ENCODE measurements around the gene ZNF860.
A peak's percentile ranks its signal among the peaks of the same experiment; 100 is the strongest.

ZNF860 gene

DNA sequence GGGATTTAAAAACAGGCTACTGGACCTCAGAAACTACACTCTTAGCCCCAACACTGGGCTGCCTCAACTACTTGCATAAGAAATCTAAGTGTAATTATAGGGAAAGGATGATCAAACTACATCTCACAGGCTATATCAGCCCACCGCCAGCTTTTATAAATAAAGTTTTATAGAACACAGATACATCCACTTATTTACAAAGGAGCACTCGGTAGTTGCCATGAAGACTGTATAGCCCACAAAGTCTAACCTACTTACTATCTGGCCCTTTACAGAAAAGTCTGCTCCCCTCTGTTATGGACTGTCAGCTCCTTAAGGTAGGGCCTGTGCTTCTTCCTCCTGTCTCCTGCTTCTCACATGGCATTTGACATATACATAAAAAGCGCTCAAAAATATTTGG is 9.9 kb upstream of the ZNF860 start:
- peaks cover 100% of the 10 kb centered on the region for H3K4me1 ChIP-seq (ENCODE audit: insufficient read depth, low read length, severe bottlenecking)
- no peaks in the 10 kb centered on the region for H3K27me3 ChIP-seq (ENCODE audit: insufficient read depth, low read length)
- H3F3A ChIP-seq (ENCODE audit: insufficient read depth, low read length) = peaks cover 10% of the 10 kb centered on the region
- H3K4me2 ChIP-seq (ENCODE audit: low read length) = peak overlapping the region; percentile 68
- H3K9ac ChIP-seq (ENCODE audit: low read length) = peak overlapping the region; percentile 69
- peak overlapping the region; percentile 48 for H3K4me3 ChIP-seq (ENCODE audit: low read depth, low read length, poor library complexity, severe bottlenecking)
- peaks cover 70% of the 10 kb centered on the region for H3K79me2 ChIP-seq (ENCODE audit: insufficient read depth, low read length)
- TF ChIP-seq, protein P1, sequence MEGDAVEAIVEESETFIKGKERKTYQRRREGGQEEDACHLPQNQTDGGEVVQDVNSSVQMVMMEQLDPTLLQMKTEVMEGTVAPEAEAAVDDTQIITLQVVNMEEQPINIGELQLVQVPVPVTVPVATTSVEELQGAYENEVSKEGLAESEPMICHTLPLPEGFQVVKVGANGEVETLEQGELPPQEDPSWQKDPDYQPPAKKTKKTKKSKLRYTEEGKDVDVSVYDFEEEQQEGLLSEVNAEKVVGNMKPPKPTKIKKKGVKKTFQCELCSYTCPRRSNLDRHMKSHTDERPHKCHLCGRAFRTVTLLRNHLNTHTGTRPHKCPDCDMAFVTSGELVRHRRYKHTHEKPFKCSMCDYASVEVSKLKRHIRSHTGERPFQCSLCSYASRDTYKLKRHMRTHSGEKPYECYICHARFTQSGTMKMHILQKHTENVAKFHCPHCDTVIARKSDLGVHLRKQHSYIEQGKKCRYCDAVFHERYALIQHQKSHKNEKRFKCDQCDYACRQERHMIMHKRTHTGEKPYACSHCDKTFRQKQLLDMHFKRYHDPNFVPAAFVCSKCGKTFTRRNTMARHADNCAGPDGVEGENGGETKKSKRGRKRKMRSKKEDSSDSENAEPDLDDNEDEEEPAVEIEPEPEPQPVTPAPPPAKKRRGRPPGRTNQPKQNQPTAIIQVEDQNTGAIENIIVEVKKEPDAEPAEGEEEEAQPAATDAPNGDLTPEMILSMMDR (IDR thresholded peaks at IDR 0.05; ENCODE audit: low read length) = no peak
- no peak for TF ChIP-seq EZH2 (IDR thresholded peaks at IDR 0.05; ENCODE audit: borderline replicate concordance, low read length)
- H3K9me2 ChIP-seq (ENCODE audit: low read depth, low read length) = no peaks in the 10 kb centered on the region
- H4K20me1 ChIP-seq (ENCODE audit: insufficient read depth, low read length) = no peaks in the 10 kb centered on the region
- H2AFZ ChIP-seq (ENCODE audit: low read length) = no peak overlapping the region
- peaks cover 10% of the 10 kb centered on the region; the same call in 1 of the 2 replicates for H3K36me3 ChIP-seq (ENCODE audit: insufficient read depth, low read length)
- no peaks in the 10 kb centered on the region for H3K9me3 ChIP-seq (ENCODE audit: low read length)
- peak overlapping the region; percentile 99 for H3K27ac ChIP-seq (ENCODE audit: low read depth, low read length, poor library complexity, severe bottlenecking)

DNA sequence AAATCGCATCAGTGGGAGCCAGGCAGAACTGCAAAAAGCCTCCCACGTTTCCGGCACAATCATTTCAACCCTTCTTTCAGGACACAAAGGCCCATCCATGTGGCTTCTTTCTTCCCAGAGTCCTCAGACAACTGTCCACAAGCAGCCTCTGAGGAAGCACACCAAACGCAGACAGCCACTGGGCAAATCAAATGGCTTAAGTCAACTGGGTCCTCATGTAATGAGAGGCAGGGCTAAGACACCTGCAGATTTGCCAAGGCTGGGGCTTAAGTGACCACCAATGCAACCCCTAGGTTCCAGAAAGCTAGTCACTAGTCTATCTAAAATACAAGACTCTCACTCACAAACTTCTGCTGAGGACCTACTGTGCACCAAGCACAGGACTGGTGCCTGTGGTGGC is 8.5 kb upstream of the ZNF860 start:
- Histone ChIP-seq H3K27me3 (ENCODE audit: insufficient read depth, low read length) (no peaks in the 10 kb centered on the region), H3K4me3 (ENCODE audit: low read depth, low read length, poor library complexity, severe bottlenecking) (peak overlapping the region; percentile 48), H3K4me2 (ENCODE audit: low read length) (peak overlapping the region; percentile 68), H3F3A (ENCODE audit: insufficient read depth, low read length) (peaks cover 11% of the 10 kb centered on the region), H3K9me2 (ENCODE audit: low read depth, low read length) (no peaks in the 10 kb centered on the region), H3K79me2 (ENCODE audit: insufficient read depth, low read length) (peaks cover 68% of the 10 kb centered on the region), H3K9me3 (ENCODE audit: low read length) (no peaks in the 10 kb centered on the region), H3K4me1 (ENCODE audit: insufficient read depth, low read length, severe bottlenecking) (peaks cover 100% of the 10 kb centered on the region), H3K27ac (ENCODE audit: low read depth, low read length, poor library complexity, severe bottlenecking) (peak overlapping the region; percentile 99), H2AFZ (ENCODE audit: low read length) (no peak overlapping the region), H3K36me3 (ENCODE audit: insufficient read depth, low read length) (peaks cover 4% of the 10 kb centered on the region; the same call in 1 of the 2 replicates), H3K9ac (ENCODE audit: low read length) (peak overlapping the region; percentile 69), H4K20me1 (ENCODE audit: insufficient read depth, low read length) (no peaks in the 10 kb centered on the region)
- TF ChIP-seq, protein P1 (IDR thresholded peaks at IDR 0.05; ENCODE audit: low read length) = no peak
- no peak for TF ChIP-seq EZH2 (IDR thresholded peaks at IDR 0.05; ENCODE audit: borderline replicate concordance, low read length)

DNA sequence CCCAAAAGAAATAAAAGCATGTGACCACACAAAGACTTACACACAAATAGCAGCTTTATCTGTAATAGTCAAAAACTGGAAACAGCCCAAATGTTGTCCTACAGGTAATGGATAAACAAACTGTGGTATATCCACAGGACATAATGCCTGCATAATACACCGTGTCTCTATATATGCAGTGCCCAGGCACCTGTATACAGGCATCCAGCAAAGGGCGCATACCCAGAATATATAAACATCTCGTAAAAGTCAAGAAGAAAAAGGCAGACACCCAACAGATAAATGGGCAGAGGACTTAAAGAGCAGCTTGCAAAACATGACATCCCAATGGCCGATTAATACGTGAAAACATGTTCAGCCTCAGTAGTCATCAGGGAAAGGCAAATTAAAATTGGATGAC is 7.7 kb upstream of the ZNF860 start:
- Histone ChIP-seq H2AFZ (ENCODE audit: low read length) (no peak overlapping the region), H3K27me3 (ENCODE audit: insufficient read depth, low read length) (no peaks in the 10 kb centered on the region), H3K27ac (ENCODE audit: low read depth, low read length, poor library complexity, severe bottlenecking) (peak overlapping the region; percentile 99), H3K4me1 (ENCODE audit: insufficient read depth, low read length, severe bottlenecking) (peaks cover 100% of the 10 kb centered on the region), H3K4me2 (ENCODE audit: low read length) (peak overlapping the region; percentile 68), H3K36me3 (ENCODE audit: insufficient read depth, low read length) (peaks cover 4% of the 10 kb centered on the region; the same call in 1 of the 2 replicates), H3K9me3 (ENCODE audit: low read length) (no peaks in the 10 kb centered on the region), H4K20me1 (ENCODE audit: insufficient read depth, low read length) (no peaks in the 10 kb centered on the region), H3K4me3 (ENCODE audit: low read depth, low read length, poor library complexity, severe bottlenecking) (peak overlapping the region; percentile 48), H3F3A (ENCODE audit: insufficient read depth, low read length) (peaks cover 13% of the 10 kb centered on the region), H3K9ac (ENCODE audit: low read length) (peak overlapping the region; percentile 69; the same call in 1 of the 2 replicates), H3K9me2 (ENCODE audit: low read depth, low read length) (no peaks in the 10 kb centered on the region), H3K79me2 (ENCODE audit: insufficient read depth, low read length) (peaks cover 68% of the 10 kb centered on the region)
- TF ChIP-seq, protein P1 (IDR thresholded peaks at IDR 0.05; ENCODE audit: low read length) = no peak
- TF ChIP-seq EZH2 (IDR thresholded peaks at IDR 0.05; ENCODE audit: borderline replicate concordance, low read length) = no peak

Measured in OCI-LY1 (cell line).